GM19351 (cell line): ENCODE results near the gene IMP4.

ENCODE experiments used
- ATAC-seq: cut with Tn5 transposase; IDR thresholded peaks from one replicate; pipeline ENCODE4 v1.9.1; 2021; ENCODE audit warnings: mild to moderate bottlenecking, moderate library complexity; ENCODE audit not compliant: unreplicated experiment

Gene IMP4

DNA sequence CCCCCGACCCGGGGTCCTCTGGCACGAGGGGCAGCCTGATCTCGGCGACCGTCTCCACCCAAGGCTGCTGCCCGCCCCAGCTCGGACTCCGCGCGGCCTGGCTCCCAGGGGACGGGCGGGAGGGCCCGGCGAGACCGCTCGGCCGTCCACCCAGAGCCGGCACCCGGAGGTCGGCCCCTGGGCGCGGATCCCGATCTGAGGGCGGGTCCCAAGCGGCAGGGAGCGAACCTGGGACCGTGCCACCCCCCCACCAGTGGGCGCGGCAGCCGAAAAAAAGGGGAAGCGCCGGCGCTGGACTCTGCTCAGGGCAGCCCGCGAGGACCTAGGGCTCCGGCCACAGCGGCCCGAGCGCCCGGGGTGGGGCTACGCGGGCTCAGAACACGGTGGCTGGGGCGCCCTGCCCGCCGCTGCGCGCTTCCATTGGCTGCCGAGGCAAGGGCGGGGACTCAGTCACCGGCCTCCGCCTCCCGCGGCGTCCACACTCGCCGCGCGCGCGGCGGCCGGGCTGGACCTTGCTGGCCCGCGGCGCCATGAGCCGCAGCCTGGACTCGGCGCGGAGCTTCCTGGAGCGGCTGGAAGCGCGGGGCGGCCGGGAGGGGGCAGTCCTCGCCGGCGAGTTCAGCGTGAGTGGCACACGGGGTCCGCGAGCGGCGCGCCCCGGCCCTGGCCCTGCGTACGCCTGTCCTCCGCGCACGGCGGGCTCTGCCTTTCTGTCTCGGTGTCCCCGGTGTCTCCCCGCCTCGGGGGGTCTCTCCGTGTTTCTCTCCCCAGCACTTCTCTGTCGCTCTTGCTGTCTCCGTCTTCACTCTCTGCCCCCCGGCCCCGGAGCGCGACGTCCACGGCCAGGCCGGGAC, 13.1 kb downstream of the IMP4 start, which contains the start of gene PTPN18:
TSS of gene PTPN18 (plus strand) at position 479 of the 854 bp plus-strand sequence. CDS start at position 531, 52 bp downstream.
- ATAC-seq, result peak; percentile 84

DNA sequence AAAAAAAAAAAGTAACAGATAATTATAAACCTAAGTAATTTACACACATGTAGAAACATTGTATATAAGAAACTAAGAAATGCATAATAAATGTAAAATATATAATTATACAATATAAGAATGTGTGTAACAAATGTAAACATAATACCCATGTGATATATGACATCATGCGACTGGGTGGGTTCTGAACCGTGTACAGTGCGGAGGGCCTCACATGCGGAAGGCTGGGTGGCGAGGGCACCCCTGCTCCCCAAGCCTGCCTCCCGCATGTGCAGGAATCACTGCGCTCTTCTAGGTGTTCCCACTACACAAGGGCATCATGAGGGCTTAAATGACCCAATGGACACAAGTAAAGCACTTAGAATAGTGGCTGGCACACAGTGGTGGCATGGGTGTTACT, 15.2 kb downstream of the IMP4 start:
- no peak for ATAC-seq

GRCh38 chr2:130358420-130359350, 16.0 kb downstream of the IMP4 start:
- no peak for ATAC-seq

DNA sequence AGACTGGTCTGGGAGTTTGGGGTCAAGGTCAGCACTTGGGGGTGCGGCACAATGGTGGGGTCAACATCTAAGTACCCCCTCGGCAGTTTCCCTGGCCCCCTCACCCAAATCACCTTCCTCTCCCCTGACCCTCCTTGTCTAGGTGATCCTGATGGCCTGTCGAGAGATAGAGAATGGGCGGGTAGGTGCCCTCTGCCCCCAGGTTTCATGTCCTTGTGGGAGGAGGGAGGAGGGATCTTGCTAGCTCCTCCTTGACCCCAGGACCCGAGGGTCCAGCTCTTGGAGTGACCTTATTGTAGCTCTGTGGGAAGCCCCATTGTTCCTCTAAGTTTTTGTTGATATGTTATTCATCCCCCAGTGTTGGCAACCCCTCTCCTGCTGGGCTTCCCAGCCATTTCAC, 16.8 kb downstream of the IMP4 start:
- no peak for ATAC-seq

GRCh38 chr2:130363479-130363878, 20.8 kb downstream of the IMP4 start:
- ATAC-seq, result no peak

DNA sequence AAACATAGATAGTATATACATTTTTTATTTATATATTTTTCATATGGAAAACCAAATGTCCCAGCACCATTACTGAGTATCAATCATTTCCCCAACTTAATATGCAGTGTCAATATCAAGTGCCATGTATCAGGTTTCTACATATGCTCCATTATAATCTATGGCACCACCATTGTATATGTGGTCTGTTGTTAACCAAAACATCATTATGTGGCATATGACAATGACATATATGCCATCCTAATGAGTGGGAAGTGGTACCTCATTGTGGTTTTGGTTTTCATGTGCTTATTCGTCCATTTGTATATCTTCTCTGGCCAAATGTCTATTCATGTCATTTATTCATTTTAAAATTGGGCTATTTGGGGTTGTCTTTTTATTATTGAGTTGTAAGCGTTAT, 22.4 kb downstream of the IMP4 start:
- ATAC-seq, result no peak

GRCh38 chr2:130365963-130366362, 23.3 kb downstream of the IMP4 start:
- ATAC-seq, result no peak

- no peak for ATAC-seq
These were observed 24.0 kb downstream of the IMP4 start for GRCh38 chr2:130366720-130367119.

DNA sequence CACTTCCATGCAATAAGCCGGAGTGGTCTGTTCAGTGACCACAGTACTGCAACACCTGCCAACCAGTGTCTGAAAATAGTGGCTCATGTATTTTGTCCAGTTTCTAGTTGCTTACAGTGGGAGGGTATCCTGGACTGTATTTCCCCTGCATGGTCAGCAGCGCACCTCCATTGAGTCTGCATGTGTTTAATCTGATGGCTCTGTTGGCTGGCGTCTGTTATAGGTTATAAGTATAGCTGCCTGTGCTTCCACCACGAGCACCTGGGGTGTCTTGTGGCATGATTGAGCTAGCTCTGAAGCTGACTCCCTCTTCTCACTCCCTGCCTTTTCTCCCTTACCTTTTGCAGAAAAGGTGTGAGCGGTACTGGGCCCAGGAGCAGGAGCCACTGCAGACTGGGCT, 26.1 kb downstream of the IMP4 start:
- no peak for ATAC-seq

DNA sequence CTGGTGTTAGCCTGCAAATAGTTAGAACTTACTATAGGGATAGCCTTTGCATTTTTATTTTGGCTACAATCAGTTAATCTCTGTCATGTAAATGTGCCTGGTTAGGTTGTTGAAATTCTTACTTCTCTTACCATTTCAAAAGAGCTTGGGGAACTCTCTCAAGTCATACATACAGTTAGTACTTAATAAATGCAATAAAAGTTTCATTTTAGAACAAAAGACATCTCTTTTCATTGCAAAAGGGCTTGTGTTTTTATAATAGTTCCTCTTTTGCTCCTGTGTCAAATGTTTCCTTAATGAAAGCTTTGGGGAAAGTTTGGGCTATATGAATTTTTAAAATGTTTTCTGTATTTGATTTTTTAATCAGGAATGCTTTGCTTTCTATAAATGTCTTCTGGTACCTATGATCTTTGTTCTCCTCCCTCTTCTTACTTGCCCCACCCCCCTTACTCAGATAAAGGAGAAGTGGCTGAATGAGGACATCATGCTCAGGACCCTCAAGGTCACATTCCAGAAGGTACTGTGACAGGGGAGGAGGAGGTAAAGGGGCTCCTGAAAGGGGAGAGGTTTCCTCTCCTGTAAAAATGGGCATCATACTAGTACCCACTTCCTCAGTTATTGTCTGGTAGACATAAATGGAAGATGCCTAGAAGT, 26.7 kb downstream of the IMP4 start:
- no peak for ATAC-seq

- no peak for ATAC-seq
These were observed 27.3 kb downstream of the IMP4 start for GRCh38 chr2:130369965-130370341.

DNA sequence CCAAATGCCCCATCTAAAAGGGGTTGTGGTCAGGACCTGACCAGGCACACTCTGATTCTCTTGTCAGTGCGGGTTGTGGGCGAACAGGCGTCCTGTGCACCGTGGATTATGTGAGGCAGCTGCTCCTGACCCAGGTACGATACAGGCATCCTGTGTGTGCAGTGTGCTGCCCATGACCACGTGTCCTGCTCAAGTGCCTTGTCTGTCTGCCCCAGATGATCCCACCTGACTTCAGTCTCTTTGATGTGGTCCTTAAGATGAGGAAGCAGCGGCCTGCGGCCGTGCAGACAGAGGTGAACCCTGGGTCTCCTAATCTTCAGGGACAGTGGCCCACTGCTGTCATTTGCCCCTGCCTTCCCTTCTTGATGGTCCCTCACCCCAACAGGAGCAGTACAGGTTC, 27.8 kb downstream of the IMP4 start:
- ATAC-seq, result peak; percentile 40

- ATAC-seq, result peak; percentile 25
These were observed 29.0 kb downstream of the IMP4 start for GRCh38 chr2:130371723-130372054.

- peak; percentile 62 for ATAC-seq
These were observed 29.5 kb downstream of the IMP4 start for GRCh38 chr2:130372055-130372832.

DNA sequence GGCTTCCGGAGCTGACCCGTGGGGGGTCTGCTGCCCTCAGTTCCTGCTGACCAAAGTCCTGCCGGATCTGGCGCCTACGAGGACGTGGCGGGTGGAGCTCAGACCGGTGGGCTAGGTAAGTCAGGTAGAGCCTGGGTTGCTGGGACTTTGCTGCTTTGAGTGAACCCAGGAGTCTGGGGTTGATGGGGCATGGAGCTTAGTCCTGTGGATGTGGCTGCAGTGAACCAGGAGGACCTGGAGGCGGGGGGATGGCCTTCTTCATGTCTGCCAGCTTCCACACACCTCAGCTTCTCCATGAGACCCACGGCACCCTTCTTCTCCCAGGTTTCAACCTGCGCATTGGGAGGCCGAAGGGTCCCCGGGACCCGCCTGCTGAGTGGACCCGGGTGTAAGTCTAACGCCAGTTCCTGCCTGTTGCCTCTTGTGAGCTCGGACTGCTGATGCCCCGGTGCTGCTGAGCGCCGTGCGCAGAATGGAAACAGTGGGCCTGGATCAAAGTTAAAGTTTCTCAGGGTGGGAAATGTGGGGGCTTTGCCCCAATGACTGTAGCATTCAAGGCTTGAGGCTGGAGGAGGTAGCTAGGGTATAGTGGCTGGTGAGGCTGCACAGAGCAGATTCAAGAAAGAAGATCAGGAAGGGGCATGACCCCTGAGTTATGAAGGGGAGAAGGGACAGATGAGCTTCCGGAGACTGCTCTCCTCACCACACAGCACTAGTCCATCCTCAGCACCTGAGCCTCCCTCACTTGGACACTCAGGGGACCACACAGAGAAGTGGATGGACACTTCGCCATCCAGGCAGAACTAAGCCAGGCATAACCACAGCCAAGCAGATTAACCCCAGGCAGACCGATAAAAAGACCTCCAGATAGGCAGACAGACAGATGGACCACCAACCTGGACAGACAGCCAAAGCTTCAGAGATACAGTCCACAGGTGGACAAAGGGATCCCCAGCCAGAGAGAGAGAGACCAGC, 30.4 kb downstream of the IMP4 start:
- no peak for ATAC-seq

- no peak for ATAC-seq
These were observed 31.2 kb downstream of the IMP4 start for GRCh38 chr2:130373808-130374365.

DNA sequence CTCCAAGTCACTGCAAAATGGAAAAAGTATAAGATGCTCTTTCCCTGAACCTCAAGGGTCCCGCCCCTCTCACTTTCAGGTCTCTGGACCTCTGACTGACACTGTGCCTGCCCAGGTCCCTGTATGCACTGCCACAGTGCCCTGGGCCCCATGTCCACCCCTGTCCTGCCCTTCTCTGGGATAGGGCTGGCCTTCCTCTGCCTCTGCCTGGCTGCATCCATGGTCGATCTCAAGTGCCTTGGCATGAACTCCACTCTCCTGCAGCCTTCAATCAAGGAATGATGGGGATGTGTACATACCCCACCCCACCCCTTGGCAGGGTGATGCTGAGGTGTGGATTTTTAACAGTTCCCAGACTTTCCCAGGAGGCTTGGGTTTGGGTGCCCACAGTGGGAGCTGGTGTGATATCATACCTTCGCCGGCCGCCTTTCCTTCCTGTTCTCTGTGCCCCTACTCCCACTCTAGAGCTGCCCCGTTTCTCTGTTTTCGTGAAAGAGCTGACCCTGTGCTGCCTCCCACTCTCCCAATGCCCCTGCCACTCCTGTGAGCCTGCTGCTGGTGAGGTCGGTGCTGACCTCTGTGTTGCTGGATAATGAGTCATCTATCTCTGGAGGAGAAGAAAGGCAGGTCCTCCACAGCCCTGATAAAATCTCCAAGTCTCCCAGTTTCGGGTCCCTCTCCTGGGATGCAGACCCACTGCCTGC, 32.0 kb downstream of the IMP4 start:
- no peak for ATAC-seq
